Activated naive CD4-positive, alpha-beta T cell treated with anti-CD3 and anti-CD28 coated beads, Interleukin-2, amount 50 U/mL, for 72 hours (primary cell): ENCODE results near the gene PRSS36. TPM values are rescaled to one million over a fixed set of nuclear protein-coding genes. Genes with fewer than 3 reads are reported as not detected.
"Not testable (repeated sequence)": the region's sequence is repeated elsewhere in the genome, so short reads cannot be mapped to it uniquely, and the experiment has no call there.

Experiments
- ATAC-seq, 2 donors: fragments of 150-1000 bp; cut with Tn5 transposase; 2 replicates each; pipeline ENCODE4 v1.10.0; 2021; ENCODE audit warnings: mild to moderate bottlenecking in 2 of 2, moderate library complexity in 2 of 2
- DNase-seq, 2 donors: peaks; one replicate each; pipeline ENCODE4 v3.0.0; 2021 to 2022; ENCODE audit warnings: low spot score in 2 of 2
- H3K27ac Mint-ChIP-seq, 2 donors: one replicate each; pipeline ENCODE4 v1.8.0; 2022; ENCODE audit warnings: mild to moderate bottlenecking in 2 of 2, mixed read lengths in 2 of 2
- H3K36me3 Mint-ChIP-seq, 2 donors: one replicate each; pipeline ENCODE4 v1.8.0; 2022; ENCODE audit warnings: mixed read lengths in 2 of 2
- H3K9me3 Mint-ChIP-seq, 2 donors: one replicate each; pipeline ENCODE4 v1.8.0; 2022; ENCODE audit warnings: mixed read lengths in 2 of 2
- total RNA-seq, 2 donors: library from RNA; stranded (reverse); gene quantifications; one replicate each; pipeline ENCODE4 v1.2.3, GENCODE V29; 2022

PRSS36 gene
- total RNA-seq, 2 donors from 2014 or later: 1.0 to 1.1 TPM

DNA sequence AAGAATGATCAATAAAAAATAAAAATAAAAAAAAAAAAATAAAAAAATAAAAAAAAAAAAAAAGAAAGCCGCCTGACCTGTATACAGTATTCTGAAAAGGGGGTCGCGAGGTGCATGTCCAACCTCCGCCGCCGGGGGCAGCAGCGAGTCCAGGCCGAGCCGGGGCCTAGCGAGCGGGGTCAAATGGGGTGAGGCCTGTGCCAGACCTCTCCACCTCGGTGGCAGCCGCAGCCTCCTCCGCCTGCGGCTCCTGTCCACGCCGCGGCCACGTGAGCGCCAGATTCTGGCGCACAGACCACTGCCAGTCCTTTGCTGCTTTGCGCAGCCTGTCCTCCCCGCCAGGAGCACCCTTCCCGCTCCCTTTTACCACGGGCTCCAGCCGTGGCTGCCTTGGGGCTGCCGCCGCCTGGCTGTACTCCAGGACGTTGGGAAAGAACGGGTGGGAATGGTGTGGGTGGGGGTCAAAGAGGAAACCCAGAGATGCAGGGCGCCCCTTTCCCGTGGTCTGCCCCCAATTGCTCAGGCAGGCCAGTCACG lies 44.1 kb downstream of the PRSS36 start:
- peaks cover 0 to 14% of the 10 kb centered on the region in 2 donors for H3K36me3 Mint-ChIP-seq
- ATAC-seq: peak; percentile 49 to 66
- peak; percentile 84 to 96 for DNase-seq
- H3K9me3 Mint-ChIP-seq: no peaks in the 10 kb centered on the region
- peak overlapping the region; percentile 22 to 82 for H3K27ac Mint-ChIP-seq

DNA sequence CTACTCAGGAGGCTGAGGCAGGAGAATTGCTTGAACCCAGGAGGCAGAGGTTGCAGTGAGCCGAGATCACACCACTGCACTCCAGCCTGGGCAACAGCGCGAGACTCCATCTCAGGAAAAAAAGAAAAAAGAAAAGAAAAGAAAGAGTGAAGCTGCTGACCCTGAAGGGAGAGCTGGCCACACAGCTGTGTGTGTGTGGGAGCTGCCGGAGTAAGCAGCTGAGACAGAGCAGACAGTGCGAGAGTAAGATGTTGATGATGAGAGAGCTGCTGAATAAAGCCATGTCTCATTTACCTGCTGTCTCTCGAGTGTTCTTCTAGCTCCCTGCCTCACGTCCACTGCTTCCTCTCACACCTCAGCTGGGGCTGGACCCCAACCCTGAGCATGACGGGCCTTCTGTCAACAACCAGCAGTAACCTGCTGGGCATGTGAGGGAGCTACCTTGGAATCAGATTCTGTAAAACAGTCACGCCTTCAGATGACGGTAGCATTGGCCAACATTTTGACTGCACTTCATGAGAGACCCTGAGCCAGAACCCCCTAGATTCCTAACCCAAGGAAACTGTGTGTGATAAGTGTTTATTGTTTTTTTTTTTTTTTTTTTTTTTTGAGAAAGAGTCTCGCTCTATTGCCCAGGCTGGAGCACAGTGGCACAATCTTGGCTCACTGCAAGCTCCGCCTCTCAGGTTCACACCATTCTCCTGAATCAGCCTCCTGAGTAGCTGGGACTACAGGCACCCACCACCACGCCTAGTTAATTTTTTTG lies 48.8 kb downstream of the PRSS36 start:
- not testable (repeated sequence) for ATAC-seq, H3K36me3 Mint-ChIP-seq, H3K9me3 Mint-ChIP-seq, H3K27ac Mint-ChIP-seq, DNase-seq

DNA sequence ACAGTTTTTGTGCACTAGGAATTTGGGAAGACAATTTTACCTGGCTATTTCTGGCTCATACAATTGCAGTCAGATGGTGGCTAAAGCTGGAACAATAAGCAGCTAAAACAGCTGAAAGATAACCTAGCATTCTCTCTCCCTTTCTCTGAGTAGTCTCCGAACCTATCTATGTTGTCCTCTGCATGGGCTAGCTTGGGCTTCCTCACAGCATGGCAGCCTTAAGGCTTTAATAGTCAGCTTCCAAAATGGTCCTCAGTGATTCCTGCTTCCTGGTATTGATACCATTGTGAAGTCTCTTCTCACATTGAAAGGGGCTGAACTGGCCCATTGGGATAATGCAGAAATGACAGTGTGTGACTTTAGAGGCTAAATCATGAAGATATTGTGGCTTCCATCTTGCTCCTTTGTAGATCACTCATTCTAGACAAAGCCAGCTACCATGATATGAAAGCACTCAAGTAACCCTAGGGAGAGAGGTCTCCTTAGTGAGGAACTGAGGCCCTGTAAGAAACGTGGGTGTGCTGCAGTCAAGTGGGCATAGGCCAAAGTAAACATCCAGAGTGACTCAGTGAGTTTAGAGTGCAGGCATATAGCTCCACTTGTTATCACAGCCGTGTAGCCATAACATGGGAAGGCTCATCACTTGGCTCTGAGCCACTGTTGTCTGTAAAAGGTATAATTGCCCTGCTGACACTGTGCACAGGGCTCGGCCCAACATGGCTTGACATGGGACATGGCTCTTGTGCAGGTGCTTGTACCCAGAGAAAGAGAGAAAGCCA lies 49.8 kb downstream of the PRSS36 start:
- H3K36me3 Mint-ChIP-seq: no peaks in the 10 kb centered on the region
- peak overlapping the region in 1 of 2 donors; percentile 4 for H3K27ac Mint-ChIP-seq
- DNase-seq (no peak), ATAC-seq (no peak)
- H3K9me3 Mint-ChIP-seq: no peaks in the 10 kb centered on the region

DNA sequence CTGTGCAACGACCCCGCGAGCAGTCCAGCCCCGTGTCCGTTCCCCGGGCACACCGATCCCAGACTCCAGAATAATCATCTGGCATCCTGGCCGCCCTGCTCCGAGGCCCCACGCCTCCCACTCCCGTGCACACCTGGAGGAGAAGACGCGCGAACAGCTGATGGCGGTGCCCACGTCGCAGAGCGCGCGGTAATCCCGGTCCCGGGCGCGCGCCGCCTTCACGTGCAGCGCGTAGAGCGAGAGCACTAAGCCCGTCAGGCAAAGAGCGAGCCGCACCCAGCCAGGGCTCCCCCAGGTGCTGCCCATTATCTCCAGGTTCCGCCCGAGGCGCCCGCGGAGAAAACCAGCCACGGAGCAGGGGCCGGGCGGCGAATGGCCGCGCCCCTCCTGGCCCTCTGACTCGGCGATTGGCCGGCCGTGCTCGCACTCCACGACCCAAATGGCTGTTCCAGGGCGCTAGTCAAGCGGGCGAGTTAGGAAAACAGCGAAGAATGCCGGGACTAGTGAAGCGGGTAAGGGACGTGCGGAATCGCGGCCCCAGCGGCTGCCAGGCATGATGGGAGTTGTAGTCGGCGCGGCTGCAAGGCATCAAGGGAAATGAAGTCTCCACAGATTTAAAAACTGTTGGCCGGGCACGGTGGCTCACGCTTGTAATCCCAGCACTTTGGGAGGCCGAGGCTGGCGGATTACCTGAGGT lies 55.3 kb downstream of the PRSS36 start, which contains the start of gene VKORC1:
VKORC1 (minus strand) TSS at position 374 of the 697 bp plus-strand sequence; CDS start at position 306, 68 bp downstream.
- H3K36me3 Mint-ChIP-seq: peaks cover 7 to 15% of the 10 kb centered on the region in 2 donors
- H3K9me3 Mint-ChIP-seq: no peaks in the 10 kb centered on the region
- peak; percentile 91 for ATAC-seq
- peak within 1 kb of the TSS; percentile 95 to 97 for H3K27ac Mint-ChIP-seq
- DNase-seq: peak; percentile 87 to 90

DNA sequence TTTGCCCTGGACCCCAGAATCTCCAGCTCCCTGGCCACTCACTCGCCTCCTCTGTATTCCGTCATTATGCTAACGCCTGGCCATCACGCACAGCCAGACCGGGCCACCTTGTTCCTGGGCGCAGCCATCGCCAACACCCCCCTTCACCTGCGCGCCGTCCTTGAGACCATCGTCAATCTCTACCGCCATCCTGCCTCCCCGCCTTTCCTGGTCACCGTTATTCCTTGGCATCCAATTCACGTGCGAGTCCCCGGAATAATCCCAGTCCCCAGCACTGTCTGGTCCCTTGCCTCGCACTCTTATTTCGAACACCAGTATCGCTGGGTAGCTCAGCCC lies 55.8 kb downstream of the PRSS36 start:
- ATAC-seq (peak in 1 of 2 donors; percentile 5), DNase-seq (no peak)
- Mint-ChIP-seq H3K27ac (peak overlapping the region; percentile 95 to 97), H3K9me3 (no peaks in the 10 kb centered on the region), H3K36me3 (peaks cover 7 to 15% of the 10 kb centered on the region in 2 donors)

DNA sequence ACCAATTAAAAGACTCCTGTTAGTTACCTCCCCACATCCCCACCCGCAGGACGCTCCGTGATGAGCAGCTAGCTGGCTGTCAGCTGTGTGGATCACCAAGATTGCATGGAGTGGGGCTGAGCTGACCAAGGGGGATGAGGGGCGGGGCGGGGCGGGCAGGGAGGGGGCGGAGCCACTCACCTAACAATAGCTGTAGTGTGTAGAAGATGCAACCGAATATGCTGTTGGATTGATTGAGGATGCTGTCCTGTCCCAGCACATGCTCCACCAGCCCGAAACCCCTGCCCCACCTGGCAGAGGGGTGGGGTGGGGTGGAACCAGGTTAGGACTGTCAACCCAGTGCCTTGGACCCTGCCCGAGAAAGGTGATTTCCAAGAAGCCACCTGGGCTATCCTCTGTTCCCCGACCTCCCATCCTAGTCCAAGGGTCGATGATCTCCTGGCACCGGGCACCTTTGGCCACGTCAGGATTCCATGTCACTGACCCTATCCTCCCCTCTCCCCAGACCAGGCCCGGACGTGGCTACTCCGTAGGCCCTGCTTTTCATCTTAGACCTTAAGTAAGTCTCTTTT lies 56.6 kb downstream of the PRSS36 start:
- ATAC-seq (no peak), DNase-seq (no peak)
- peaks cover 7 to 15% of the 10 kb centered on the region in 2 donors for H3K36me3 Mint-ChIP-seq
- H3K9me3 Mint-ChIP-seq: no peaks in the 10 kb centered on the region
- no peak overlapping the region for H3K27ac Mint-ChIP-seq

DNA sequence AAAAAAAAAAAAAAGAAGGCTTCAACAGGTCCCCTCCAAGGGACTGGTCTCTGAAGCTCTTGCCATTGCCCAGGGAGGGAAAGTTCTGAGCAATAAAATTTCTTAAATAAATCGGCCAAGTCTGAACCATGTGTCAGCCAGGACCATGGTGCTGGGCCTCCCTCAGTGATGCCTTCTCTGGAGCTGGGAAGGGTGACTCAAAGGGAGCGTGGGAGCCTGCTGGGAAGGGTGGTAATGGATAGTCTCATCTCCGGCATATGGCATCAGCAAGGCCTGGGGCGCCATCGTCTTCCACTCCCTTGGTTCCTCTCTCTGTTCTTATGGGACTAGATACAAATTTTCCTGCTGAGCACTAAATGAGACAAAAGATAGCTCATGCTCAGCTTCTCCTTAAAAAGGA lies 57.5 kb downstream of the PRSS36 start:
- Mint-ChIP-seq H3K27ac (no peak overlapping the region), H3K9me3 (no peaks in the 10 kb centered on the region), H3K36me3 (peaks cover 7 to 15% of the 10 kb centered on the region in 2 donors)
- ATAC-seq (no peak), DNase-seq (no peak)

DNA sequence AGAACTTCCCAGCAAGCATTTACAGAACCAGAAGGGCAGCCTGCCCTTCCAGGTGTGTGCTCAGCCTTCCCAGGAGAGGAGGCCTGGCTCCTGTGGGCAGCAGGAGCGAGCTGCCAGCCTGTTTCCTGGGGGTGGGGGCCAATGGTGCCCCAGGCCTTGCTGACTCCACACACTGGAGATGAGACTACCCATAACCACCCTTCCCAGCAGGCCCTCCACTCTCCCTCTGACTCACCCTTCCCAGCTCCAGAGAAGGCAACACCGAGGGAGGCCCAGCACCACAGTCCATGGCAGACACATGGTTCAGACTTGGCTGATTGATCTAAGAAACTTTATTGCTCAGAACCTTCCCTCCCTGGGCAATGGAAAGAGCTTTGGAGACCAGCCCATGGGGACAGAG lies 59.3 kb downstream of the PRSS36 start:
- no peaks in the 10 kb centered on the region for H3K9me3 Mint-ChIP-seq
- no peak for DNase-seq
- no peak for ATAC-seq
- H3K36me3 Mint-ChIP-seq: peaks cover 7 to 15% of the 10 kb centered on the region in 2 donors
- H3K27ac Mint-ChIP-seq: peak overlapping the region in 1 of 2 donors; percentile 96

DNA sequence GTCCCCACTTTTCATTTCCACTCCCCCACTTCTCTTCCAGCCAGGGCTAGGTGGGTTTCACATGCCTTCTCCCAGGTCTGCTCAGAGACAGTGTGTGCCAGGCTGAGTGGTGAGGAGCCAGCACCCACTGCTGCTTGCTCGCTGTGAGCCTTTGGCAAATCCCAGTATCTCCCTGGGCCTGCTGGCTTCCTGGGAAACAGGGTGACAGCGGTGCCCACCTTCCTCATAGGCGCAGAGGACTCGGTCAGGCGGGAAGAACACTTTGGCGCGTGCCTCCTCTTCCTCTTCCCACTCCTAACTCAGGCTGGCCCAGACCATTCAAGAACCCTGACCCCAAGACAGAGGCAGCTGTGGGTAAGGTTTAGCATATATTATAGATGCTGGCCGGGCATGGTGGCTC lies 60.7 kb downstream of the PRSS36 start:
- DNase-seq (no peak), ATAC-seq (no peak)
- Mint-ChIP-seq H3K9me3 (no peaks in the 10 kb centered on the region), H3K27ac (peak overlapping the region; percentile 27 to 84), H3K36me3 (peaks cover 4 to 10% of the 10 kb centered on the region in 2 donors)

Other genes starting within 250 kb of the PRSS36 start
- 10 to 100 TPM; 24.4 to 36.4 TPM for gene FBXL19, start 226.5 kb downstream of the PRSS36 start, total RNA-seq
- gene ORAI3, start 201.0 kb downstream of the PRSS36 start, total RNA-seq: 10 to 100 TPM in 1 of 2 donors, 1 to 10 TPM in 1; 7.3 to 17.1 TPM
- gene SETD1A, start 192.3 kb downstream of the PRSS36 start, total RNA-seq: 10 to 100 TPM; 24.5 to 34.1 TPM
- gene HSD3B7, start 164.9 kb downstream of the PRSS36 start, total RNA-seq: 1 to 10 TPM; 4.1 to 9.2 TPM
- gene STX1B, start 139.4 kb downstream of the PRSS36 start, total RNA-seq: 1 to 10 TPM in 1 of 2 donors, under 1 TPM in 1; 0.87 to 4.5 TPM
- 10 to 100 TPM; 63.4 to 66.1 TPM for gene STX4, start 116.5 kb downstream of the PRSS36 start, total RNA-seq
- 10 to 100 TPM; 14.5 to 32.7 TPM for gene ZNF668, start 75.8 kb downstream of the PRSS36 start, total RNA-seq
- 10 to 100 TPM; 20.2 to 35.6 TPM for gene ZNF646, start 75.6 kb downstream of the PRSS36 start, total RNA-seq
- gene PRSS53, start 61.1 kb downstream of the PRSS36 start, total RNA-seq: 10 to 100 TPM in 1 of 2 donors, 1 to 10 TPM in 1; 7.4 to 12.1 TPM
- gene VKORC1, start 55.3 kb downstream of the PRSS36 start, total RNA-seq: 10 to 100 TPM; 41.4 to 91.4 TPM
- 10 to 100 TPM; 18.3 to 61.0 TPM for gene BCKDK, start 41.7 kb downstream of the PRSS36 start, total RNA-seq
- gene KAT8, start 32.4 kb downstream of the PRSS36 start, total RNA-seq: 10 to 100 TPM; 57.8 to 88.5 TPM
- not detected for gene PRSS8, start 14.3 kb downstream of the PRSS36 start, total RNA-seq
- gene FUS, start 30.1 kb upstream of the PRSS36 start, total RNA-seq: 100 to 1,000 TPM; 486 to 763 TPM
- 10 to 100 TPM in 1 of 2 donors, 1 to 10 TPM in 1; 1.2 to 19.7 TPM for gene PYCARD, start 52.7 kb upstream of the PRSS36 start, total RNA-seq
- gene TRIM72, start 64.1 kb upstream of the PRSS36 start, total RNA-seq: under 1 TPM; 0.06 to 0.09 TPM
- not detected for gene PYDC1, start 67.1 kb upstream of the PRSS36 start, total RNA-seq
- gene ITGAM, start 109.9 kb upstream of the PRSS36 start, total RNA-seq: 1 to 10 TPM; 1.5 to 5.5 TPM
- gene ITGAX, start 205.1 kb upstream of the PRSS36 start, total RNA-seq: 10 to 100 TPM in 1 of 2 donors, 1 to 10 TPM in 1; 7.3 to 19.1 TPM
- not detected for gene ITGAD, start 243.3 kb upstream of the PRSS36 start, total RNA-seq